Erythroblast (primary cell): ENCODE measurements around the gene WDR7.

Experiments used
- GATA1 ChIP-seq: IDR thresholded peaks from 2 replicates; pipeline ENCODE4 v1.6.1; 2011; ENCODE audit warnings: low read depth, mild to moderate bottlenecking, control low read depth, low read length, moderate library complexity
- POLR2A ChIP-seq: IDR thresholded peaks from 2 replicates; pipeline ENCODE4 v1.6.1; 2011; ENCODE audit warnings: mild to moderate bottlenecking, low read length

GRCh38 chr18:57073501-57074187, 422.5 kb downstream of the WDR7 start:
- TF ChIP-seq POLR2A (no peak), GATA1 (no peak)
